Body of pancreas (tissue), 4 donors: ENCODE measurements around the gene CDK14.
"Not testable (repeated sequence)": the region's sequence is repeated elsewhere in the genome, so short reads cannot be mapped to it uniquely, and the experiment has no call there.

ENCODE experiments used
- POLR2A ChIP-seq, 3 donors: fragments of 450-650 bp; IDR thresholded peaks; one replicate each; pipeline ENCODE4 v1.6.1; 2016; ENCODE audit warnings: antibody characterized with exemption in 3 of 3, mild to moderate bottlenecking in 2 of 3
- TF ChIP-seq, protein P1 (sequence below), 7 experiments: fragments of 450-650 bp in 4 of 7; fragments of 200-600 bp in 3 of 7; sonication (generic) in 3 of 7; IDR thresholded peaks; one replicate each; pipeline ENCODE4 v1.5.1; 2016 to 2019; ENCODE audit warnings: antibody characterized with exemption in 7 of 7

DNA sequence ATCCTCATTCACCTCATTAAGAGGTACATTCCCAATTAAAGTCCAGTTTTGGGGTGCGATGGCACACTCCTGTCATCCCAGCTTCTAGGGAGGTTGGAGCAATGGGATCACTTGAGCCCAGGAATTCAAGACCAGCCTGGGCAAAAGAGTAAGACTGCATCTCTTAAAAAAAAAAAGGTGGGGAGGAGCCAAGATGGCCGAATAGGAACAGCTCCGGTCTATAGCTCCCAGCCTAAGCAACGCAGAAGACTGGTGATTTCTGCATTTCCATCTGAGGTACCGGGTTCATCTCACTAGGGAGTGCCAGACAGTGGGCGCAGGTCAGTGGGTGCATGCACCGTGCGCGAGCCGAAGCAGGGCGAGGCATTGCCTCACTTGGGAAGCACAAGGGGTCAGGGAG is 577.1 kb downstream of the CDK14 start:
- TF ChIP-seq, protein P1, sequence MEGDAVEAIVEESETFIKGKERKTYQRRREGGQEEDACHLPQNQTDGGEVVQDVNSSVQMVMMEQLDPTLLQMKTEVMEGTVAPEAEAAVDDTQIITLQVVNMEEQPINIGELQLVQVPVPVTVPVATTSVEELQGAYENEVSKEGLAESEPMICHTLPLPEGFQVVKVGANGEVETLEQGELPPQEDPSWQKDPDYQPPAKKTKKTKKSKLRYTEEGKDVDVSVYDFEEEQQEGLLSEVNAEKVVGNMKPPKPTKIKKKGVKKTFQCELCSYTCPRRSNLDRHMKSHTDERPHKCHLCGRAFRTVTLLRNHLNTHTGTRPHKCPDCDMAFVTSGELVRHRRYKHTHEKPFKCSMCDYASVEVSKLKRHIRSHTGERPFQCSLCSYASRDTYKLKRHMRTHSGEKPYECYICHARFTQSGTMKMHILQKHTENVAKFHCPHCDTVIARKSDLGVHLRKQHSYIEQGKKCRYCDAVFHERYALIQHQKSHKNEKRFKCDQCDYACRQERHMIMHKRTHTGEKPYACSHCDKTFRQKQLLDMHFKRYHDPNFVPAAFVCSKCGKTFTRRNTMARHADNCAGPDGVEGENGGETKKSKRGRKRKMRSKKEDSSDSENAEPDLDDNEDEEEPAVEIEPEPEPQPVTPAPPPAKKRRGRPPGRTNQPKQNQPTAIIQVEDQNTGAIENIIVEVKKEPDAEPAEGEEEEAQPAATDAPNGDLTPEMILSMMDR (IDR thresholded peaks at IDR 0.05), result not testable (repeated sequence)
- not testable (repeated sequence) for TF ChIP-seq POLR2A (IDR thresholded peaks at IDR 0.05)
